Stimulated activated CD8-positive, alpha-beta memory T cell treated with anti-CD3 and anti-CD28 coated beads, Interleukin-15, amount 100 ng/mL, for 1 hour (primary cell): ENCODE data around the gene ALK.
"Not testable (repeated sequence)": the region's sequence is repeated elsewhere in the genome, so short reads cannot be mapped to it uniquely, and the experiment has no call there.

Experiments used
- DNase-seq: peaks from one replicate; pipeline ENCODE4 v3.0.0-alpha.2; 2020; ENCODE audit warnings: low read depth

ALK gene

GRCh38 chr2:29755829-29756228, 165.6 kb downstream of the ALK start:
- no peak for DNase-seq

GRCh38 chr2:29755233-29755632, 166.2 kb downstream of the ALK start:
- no peak for DNase-seq

- no peak for DNase-seq
Measured at GRCh38 chr2:29753671-29754444, 167.5 kb downstream of the ALK start.

DNA sequence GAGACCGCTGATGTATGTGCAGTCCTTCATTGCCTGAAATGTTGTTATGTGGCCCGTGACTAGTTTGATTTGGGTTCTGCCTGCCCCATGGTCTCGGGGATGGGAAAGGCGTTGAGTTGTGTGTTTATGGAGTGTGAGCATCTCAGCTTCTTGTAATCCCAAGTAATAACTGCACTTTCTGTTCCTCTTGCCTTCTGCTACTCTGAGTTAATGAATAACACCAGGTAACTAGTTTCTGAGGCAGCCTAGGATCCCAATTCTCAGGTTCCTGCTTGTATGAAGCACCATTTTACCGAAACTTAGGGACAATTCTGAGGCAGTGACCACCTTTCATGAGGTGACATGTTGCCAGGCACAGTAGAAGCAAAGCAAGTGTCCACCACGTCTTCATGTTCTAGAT, 170.0 kb downstream of the ALK start:
- DNase-seq = no peak

- DNase-seq = not testable (repeated sequence)
Measured at GRCh38 chr2:29750463-29750862, 170.9 kb downstream of the ALK start.

- DNase-seq = no peak
Measured at GRCh38 chr2:29749843-29750242, 171.5 kb downstream of the ALK start.

- DNase-seq = no peak
Measured at GRCh38 chr2:29749041-29749440, 172.3 kb downstream of the ALK start.

DNA sequence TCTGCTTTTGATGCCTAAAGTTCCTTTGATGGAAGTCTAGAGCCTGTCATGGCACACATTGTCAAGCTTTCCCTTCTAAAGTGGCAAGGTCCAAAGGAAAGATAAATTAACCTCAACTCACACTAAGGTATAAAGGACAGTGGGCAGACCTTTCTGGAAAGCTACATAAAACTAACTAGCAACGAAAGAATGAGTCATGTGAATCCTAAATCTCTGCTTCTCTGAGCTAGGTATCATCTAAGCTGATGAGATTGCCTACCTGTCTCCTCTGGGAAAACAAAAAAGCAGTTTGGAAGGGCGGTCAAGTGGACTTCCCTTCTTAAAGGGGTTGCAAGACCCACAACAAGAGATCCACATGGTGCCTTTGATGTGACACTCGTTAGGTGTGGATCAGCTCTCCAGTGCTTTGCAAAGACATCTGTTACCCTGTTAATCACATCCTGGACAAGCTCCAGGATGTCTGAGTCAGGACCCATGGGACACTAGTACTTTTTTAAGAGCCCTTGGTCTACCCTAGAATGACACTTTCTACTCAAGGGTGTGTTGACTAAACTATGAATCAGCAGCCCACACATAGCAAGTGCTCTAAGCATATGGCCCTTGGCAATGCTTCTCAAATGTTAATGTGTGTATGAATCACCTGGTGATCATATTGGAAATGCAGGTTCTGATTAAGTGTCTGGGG, 173.5 kb downstream of the ALK start:
- no peak for DNase-seq

- no peak for DNase-seq
Measured at GRCh38 chr2:29744976-29745375, 176.4 kb downstream of the ALK start.

- no peak for DNase-seq
Measured at GRCh38 chr2:29743516-29743915, 177.9 kb downstream of the ALK start.

DNA sequence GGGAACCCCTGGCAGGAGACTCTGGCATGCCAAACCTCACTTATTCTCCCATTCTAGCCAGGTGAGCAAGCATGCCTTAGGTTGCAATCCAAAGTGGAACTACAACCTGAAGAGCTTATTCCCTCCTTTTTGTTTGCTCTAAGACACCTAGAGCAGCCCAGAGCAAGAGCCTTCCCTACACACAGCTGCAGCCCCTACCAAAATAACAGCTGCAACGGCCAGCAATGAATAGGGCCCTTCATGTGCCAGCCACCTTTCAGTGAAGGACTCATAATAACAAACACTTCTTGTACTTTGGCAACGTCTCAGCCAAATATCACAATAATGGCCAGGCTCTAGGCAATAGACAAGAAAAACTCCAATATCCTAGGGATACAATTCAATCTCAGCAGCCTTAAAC, 178.7 kb downstream of the ALK start:
- no peak for DNase-seq

- no peak for DNase-seq
Measured at GRCh38 chr2:29741132-29741531, 180.3 kb downstream of the ALK start.

DNA sequence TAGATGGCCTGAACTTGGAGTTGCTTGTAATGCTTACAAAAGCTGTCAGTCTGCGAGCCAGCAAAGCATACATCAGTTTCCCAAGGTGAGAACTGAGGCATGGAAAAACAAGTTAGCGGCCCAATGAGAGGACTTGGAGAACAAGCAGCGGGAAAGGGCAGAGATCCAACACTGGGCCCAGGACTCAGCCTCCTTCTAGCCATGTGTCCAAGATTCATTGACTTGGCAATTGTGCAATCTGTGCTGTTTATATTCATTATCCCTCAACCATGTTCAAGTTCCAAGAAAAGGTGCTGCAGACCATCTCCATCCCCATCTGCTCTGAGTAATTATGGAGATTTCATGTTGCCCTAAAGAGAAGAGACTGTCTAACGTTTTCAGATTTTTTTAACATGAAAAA, 187.4 kb downstream of the ALK start:
- no peak for DNase-seq

DNA sequence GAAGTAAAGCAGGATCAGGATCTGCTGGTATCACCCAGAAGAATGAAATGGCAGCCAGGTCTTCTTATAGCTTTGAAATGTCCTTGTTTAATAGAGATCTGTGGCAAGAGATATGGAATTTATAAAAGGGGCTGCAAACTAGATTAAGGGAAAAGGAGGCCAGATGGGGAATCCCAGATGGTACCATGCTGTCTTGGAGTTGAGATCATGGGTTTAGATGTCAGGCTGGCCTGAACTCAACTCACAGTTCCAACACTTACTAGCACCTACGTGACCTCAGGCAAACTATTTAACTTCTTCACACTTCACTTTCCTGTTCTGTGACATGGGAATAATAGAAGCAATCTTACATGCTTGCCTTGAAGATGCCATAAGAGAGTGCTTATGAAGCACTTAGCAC, 188.2 kb downstream of the ALK start:
- no peak for DNase-seq

GRCh38 chr2:29731948-29732347, 189.4 kb downstream of the ALK start:
- no peak for DNase-seq

DNA sequence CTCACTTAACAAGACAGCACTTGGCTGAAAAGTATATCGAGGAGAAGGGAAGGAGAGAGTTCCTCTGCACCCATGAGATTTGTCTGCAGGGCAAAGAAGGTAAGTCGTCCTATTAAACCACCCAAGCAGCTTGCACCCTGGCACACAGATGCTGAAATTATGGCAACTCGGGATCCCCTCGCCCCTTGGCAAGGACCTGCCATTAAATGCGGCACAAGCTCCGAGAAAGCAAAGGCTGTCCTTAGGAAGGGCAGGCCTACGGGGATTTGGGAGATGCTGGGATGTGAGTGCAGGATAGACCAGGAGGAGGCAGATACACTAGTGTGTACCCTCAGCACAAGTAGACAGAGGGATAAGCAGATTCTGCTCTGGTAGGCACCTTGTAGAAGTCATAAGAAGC, 191.5 kb downstream of the ALK start:
- DNase-seq = no peak

DNA sequence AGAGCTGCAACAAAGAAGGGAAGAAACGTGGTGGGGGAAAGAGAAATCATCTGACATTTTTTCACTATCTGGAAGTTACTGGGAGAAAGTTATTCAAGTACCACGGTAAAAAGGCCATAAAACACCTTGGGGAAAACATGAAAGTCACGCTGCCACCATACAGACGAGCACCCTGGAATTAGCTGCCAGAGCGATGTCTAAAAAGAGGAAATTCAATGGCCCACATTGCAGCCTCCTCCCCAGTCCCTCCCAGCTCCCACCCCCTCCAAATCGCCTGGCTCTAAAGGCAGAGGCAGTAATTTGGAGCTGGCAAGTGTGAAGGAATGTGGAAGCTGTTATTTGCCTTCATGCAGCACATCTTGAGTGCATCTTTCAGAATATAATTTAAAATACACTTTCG, 192.0 kb downstream of the ALK start:
- DNase-seq = no peak

DNA sequence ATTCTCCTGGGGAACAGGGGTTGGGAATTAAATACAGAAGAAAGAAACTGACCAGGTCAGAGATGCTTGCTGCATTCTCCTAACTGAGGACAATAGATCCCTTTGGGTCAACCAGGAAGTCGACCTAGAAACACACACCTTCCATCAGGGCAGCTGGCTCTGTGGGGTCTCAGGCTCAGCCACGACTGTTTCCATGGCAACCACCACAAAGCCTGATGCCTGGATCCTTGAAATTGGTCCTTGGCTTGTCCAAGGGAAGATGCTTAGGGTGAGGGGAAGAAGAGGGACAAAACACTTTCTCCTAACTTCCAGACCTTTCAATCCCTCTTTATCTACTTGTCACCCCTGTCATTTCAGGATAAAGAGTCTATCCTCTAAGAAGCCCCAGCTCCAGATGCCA, 194.4 kb downstream of the ALK start:
- DNase-seq = no peak

- DNase-seq = no peak
Measured at GRCh38 chr2:29725610-29726009, 195.8 kb downstream of the ALK start.

- no peak for DNase-seq
Measured at GRCh38 chr2:29724282-29724681, 197.1 kb downstream of the ALK start.

DNA sequence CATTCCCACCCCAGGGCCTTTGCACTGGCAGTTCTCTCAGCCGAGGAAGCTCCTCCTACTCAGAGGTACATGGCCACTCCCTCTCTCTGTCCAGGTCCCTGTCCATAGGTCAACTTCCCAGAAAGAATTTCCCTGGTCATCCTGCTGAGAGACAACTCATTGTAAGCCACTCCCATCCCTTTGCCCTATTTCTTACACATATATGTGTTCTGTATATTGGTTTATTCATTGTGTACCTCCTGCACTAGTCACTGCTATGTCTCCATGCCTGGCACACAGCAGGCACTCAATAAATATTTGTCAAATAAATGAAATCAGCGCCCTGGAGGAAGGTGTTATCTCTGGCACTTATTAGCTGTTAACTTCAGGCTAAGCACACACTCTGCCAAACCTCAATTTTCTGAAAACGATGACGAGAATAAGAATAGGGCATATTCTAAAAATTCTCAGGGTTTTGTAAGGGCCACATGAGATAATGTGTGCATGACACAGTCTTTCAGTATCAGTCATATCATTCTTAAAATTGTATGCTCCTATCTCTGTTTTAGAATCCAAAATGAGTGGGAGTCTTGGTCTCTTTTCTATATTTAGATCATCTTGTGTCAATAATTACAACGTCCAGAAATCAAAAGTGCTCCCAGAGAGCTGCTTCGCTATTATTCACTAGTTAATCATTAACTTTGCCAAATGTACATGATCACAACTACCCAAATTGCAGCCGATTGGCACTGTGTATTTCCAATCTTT, 198.0 kb downstream of the ALK start:
- no peak for DNase-seq

- DNase-seq = no peak
Measured at GRCh38 chr2:29719639-29720038, 201.7 kb downstream of the ALK start.

DNA sequence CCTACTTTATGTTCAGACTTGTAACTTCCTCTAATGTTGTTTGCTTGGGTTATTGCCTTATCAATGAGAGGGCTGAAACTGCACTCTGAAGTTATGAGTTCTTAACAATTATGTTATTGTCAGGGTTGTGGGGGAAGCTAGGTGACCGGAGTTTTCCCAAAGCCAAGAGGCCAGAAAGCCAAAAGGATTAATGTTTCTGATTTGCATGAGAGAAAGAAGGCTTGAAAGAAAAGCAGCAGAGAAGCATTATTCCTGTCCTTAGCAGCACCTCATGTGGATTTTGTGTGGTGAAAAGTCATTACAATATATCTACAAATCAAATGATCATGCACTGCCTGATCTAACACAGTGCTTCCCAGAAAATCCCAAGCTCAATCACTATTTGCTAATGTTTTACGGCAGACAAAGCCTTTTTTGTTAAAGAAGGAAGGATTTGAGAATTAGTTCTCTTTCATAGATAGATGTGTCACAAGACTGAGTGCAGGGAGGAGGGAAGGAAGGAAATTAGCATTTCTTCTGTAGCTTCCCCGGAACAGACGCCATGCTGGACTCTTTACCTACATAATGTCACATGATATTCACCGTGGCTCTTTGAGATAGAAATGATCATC, 203.2 kb downstream of the ALK start:
- DNase-seq = no peak
